T-helper 9 cell (primary cell): ENCODE measurements around the gene BOC.

Experiments used
- DNase-seq: peaks from one replicate; pipeline ENCODE4 v3.0.0-alpha.2; 2020

BOC gene

DNA sequence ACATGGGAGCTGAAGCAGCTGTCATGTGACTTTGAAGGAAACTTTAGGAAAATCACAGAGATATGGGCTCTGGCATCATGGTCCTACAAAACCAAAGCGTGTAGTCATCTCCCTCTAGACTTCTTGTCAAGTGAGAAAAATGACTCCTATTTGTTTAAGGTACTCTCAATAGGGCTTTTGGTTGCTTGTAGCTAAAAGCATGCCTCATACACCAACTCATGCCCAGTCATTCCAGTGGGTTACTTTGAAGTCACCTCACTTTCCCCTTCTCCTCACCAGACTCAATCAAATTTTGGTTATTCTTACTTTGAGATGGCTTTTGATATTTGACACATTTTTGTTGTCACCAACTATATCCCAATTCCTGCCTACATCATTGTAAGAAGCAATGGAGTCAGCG lies 81.6 kb downstream of the BOC start:
- no peak for DNase-seq

DNA sequence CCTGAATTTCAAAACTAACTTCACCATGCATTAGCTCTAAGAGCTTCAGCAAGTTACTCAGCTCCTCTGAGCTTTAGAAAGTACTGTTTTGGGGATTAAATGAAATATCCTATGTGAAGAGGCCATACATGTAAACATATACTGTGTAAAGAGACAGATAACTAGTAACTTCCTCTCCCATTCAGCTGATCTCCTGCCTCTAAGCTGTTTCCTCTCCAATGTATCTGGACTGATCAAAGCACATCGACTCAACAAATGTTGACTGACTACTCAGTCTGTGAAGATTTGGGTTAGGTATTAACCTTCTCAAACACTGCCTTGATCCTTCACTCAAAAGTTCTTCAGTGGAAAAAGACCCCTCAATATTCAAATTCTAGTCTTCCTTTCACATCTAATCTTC lies 82.0 kb downstream of the BOC start:
- DNase-seq = no peak

DNA sequence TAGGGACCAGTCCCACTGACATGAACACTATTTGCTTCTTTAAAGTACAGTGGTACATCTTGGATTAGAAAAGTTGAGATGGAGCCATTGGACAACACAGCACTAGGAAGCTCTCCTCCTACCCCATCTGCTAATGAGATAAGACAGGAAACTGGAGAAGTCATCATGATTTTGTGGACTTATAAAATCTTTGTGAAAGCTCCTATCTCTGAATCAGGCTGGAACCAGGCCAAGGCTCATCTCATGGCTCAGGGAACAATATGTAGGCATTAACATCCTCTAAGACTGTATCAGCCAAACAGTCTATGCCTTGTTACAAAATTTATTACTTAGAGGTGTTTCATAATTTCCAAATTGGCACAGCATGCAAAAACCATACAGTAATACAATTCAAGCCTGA lies 84.1 kb downstream of the BOC start:
- DNase-seq = no peak

DNA sequence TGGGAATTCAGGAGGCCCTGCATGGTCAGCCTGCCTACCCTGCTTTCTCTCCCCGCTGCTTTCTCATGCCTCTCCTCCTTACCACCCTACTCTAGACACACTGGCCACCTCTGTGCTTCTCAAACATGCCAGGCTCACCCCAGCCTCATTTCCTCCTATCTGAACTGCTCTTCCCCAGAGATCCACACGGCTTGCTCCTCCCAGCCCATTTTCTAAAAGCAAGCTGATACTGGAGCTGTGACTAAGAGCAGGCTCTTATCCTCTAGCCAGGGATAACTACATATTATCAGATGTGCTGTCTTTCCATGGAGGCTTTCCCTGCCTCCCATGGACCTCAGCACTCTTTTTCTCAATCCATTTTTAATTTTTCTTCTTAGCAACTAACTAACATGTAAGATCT lies 85.9 kb downstream of the BOC start:
- no peak for DNase-seq

DNA sequence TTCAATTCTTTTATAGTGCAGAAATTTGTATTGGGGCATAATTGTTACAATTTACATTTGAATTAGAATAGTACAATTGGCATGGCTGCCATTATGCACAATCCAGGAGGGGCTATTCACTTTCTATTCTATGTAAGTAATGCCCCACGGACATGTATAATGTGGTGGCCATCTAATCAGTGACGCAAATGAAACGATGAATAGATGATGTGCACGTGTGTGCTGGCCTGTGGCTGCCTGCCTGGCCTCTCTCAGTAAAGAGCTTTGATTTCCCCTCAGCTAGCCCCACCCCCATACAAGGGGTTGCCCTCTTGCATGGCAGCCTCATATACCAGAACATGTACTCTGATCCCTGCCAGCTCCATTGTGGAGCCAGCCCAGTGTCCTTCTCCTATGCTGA lies 86.5 kb downstream of the BOC start:
- no peak for DNase-seq

DNA sequence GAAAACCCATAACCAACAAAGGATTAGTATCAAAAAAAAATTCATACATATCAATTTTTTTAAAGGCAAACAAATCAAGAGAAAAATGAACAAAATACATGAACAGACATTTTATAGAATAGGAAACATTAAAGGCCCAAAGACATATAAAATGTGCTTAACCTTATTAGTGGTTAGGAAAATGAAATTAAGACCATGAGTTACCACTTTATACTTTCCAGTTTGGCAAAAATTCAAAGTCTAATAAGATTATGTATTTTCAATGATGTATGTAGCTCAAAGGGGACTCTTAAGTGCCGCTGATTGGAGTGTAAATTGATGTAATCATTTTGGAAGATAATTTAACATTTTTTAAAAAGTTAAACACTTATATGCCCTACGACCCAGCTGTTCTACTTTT lies 89.2 kb downstream of the BOC start:
- no peak for DNase-seq

DNA sequence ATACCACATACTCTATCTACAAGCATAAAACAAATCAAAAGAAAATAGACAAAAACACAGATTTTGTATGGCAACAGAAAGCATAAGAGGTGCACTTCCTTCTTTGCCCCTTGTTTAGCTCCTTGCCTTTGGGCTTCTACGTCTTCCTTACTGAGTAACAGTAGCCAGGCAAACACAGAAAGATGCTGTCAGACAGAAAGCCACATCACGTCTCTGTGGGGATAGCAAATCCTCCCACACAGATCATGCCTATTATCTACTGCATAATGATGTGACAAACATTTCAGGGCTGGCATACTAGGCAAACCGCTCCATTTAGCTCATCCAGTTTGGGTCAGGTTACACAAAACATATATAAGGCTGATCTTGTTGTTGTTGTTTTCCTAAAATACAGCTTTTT lies 92.7 kb downstream of the BOC start:
- DNase-seq = no peak

DNA sequence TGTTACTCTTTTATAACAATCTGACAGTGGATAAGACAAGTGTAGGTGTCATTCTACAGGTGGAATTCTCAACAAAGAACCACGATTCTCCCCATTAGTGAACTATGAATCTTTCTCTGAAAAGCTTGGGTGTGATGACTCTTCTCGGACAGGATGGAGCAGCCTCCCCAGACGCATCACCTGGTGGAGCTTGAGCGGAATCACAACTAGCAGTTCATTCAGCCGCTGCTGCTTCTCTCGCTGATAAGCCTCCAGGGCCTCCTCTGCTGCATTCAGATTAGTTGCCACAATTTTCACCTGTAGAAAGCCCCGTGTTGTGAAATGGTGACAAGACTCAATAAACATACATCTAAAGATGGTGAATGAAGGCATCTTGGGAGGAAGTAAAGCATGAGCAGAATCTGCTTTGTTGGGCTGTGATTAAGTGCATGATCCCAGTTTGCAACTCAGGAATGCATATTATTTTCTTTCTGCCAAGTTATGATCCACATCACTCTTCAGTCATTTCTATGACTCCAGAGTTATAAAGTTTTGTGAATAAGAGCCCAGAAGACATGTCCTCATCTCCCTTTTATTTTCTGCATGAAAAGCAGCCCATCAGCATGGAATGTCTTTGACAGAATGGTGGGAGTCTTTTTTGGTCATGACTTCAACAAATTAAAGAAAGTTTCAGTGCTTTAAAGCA lies 93.6 kb downstream of the BOC start:
- DNase-seq = no peak

DNA sequence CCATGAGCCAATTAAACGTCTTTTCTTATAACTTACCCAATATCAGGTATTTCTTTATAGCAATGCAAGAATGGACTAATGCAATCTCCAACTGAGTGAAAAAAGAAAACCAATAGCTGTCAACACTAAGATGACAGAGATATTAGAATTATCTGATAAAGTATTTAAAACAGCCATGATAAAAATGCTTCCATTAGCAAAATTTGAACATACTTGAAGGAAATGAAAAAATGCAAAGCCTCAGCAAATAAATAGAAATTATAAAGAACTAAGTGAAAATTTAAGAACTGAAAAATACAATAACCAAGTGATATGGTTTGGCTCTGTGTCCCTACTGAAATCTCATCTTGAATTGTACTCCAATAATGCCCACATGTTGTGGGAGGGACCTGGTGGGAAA lies 99.6 kb downstream of the BOC start:
- no peak for DNase-seq

DNA sequence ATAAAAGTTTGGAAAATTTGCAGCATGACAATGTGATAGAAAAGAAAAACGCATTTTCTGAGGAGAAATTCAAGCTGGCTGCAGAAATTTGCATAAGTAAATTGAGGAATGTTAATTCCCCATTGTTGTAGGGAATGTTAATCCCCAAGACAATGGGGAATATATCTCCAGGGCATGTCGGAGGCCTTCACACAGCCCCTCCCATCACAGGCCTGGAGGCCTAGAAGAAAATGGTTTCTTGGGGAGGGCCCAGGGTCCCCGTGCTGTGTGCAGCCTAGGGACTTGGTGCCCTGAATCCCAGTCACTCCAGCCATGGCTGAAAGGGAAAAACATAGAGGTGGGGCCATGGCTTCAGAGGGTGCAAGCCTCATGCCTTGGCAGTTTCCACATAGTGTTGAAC lies 101.1 kb downstream of the BOC start:
- DNase-seq = no peak

DNA sequence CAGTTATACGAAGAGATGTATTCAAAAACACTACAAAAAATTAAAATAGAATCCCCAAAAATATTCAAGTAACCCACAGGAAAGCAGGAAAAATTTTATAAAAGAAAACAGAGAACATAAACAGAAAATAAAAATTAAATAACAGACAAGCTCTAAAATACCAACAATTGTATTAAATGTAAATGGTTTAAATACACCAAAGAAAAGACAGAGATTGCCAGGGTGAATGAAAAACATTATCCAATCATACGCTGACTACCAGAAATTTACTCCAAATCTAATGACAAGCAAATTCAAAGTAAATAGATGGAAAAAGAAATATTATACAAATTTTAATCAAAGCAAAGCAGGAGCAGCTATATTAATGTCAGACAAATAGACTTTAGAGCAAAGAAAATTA lies 103.6 kb downstream of the BOC start:
- no peak for DNase-seq

DNA sequence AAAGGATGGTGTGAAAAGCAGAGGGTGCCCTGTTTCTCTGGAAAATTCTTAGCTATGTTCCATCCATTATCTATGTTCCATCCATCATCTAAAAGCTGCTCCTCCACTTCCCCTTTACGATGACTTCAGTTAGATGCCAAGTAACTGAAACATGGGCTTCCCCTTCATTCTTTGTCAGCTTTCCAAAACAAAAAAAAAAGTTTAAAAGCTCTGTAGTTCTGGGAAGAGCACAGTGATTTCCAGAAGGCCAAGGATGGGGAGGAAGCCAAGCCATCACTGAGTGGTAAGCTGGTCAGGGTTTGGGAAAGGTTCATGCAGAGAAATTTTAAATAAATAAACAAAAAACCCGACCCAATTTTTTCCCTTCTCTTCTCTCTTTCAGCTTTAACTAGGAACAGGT lies 118.4 kb downstream of the BOC start:
- DNase-seq = no peak

DNA sequence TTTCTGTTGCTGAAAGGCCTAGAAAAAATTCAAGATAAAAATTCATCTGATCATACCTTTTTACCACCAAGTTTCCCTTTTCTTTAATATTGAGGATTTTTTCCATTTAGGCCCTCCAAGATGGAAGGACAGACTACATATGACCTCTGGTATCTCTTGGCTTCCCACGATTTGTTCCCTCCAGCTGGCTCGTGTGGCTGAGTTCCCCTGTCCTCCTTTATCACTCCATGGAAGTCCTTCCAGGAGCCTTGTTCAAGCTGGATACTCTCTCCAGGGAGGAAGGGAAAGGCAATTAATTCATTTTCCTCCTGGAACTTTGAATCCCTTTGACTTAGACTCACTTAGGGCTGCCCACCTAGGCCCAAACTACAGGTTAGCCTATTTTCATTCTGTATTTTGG lies 119.4 kb downstream of the BOC start:
- no peak for DNase-seq

DNA sequence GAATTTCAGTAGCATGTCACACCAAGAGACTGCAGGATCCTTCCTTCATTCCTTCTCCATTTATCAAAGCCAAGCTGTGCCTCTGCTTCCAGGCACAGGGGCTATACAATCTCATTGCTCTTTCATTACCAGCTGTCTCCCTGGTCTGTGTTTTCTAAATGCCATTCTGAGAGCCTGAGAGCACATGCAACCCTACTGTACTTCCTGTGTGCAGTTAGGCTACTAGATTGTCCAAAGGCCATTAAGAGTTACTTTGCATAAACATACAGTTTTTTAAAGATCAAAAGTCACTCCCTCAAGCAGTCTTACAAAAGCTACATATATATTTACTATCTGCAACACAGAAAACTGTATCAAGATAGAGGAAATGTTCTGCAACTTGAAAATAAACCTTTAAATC lies 119.8 kb downstream of the BOC start:
- no peak for DNase-seq
